D341Med (cell line): ENCODE data around the gene FREM1.
A peak's percentile ranks its signal among the peaks of the same experiment; 100 is the strongest.

Source experiments
- DNase-seq: peaks from one replicate; pipeline ENCODE4 v3.0.0; 2012; ENCODE audit warnings: low spot score

FREM1 gene

GRCh38 chr9:14822666-14823065 lies 87.6 kb downstream of the FREM1 start:
- DNase-seq, result no peak

DNA sequence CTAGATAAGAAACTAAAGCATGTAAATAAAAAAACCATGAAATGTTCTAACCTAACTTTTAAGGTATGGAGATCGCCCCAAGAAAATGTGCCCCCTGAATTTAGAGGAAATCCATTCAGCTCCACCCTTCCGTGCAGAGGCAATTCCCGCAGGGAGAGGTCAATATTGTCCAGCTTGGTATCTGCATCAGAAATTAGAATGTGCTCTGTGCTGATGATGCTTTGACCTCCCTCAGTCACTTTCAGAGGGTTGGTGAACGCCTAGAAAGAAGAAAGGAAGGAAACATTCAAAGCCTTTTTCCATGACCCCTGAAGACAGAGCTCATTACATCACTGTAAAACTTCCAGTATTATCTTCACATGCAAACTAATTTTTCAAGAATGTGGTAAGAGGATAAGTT lies 91.0 kb downstream of the FREM1 start:
- no peak for DNase-seq

DNA sequence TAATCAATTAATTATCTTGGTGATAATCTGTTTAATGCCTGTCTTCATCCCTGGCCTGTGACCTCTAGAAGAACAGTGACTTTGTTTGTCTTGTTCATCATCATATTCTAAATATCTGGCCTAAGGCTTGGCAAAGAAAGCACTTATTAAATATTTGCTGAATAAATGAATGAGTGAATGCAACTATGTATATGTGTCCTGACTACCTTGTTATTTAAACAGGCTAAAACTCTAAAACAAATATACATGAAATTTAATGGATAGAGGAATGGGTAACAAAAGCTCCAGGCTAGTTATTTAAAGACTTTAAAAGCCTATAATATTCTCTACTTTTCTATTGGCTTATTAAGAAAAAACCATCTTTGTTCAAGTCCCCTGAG lies 96.0 kb downstream of the FREM1 start:
- DNase-seq, result no peak

GRCh38 chr9:14813336-14814248 lies 96.6 kb downstream of the FREM1 start:
- DNase-seq, result no peak

DNA sequence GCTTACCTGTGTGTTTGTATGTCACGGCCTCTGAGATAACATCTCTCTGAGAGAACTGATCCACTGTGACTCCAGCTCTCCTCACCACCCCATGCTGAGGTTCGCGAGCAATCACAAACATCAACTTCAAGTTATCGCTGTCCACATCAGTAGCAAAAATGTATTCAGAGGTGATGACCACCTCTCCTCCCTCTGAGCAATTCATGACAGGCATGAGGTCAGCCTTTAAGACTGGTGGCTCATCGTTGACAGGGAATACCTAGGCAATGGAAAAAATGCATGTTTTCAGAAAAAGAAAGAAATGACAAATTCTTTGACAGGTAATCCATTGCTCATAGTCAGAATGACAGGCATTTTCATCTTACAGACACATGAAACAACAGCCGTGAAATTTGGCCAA lies 97.4 kb downstream of the FREM1 start:
- no peak for DNase-seq

DNA sequence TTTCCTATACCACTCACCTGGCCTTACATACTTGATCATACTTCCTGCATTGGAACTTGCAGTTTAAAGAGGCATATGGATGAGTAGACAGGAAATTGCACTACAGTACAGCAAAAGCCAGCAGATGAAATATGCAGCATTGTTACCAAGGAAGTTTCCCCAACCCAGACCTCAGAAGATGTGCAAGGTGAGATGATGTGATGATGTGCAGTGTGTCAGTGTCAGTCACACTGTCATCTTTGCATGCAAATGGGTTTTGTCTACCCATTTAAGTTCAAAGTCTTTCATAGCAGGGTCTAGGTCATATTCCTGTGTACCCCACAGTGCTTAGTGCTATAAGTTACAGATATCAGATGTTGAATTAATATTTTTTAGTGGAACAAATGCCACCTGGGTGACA lies 98.4 kb downstream of the FREM1 start:
- DNase-seq, result no peak

- no peak for DNase-seq
Observed at GRCh38 chr9:14806941-14807520, 103.2 kb downstream of the FREM1 start.

DNA sequence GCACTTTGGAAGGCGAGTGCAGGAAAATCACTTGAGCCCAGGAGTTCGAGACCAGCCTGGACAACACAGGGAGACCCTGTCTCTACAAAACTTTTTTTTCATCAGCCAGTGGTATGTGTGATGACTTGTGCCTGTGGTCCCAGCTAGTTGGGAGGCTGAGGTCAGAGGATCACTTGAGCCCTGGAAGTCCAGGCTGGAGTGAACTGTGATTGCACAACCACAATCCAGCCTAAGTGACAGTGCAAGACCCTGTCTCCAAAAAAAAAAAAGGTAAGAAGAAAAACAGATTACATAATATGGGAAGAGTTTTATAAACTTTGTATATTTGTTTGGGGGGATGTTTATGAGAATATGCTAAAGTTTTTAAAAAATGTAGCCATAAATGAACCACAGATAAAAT lies 111.2 kb downstream of the FREM1 start:
- no peak for DNase-seq

GRCh38 chr9:14797435-14797834 lies 112.8 kb downstream of the FREM1 start:
- no peak for DNase-seq

- no peak for DNase-seq
Observed at GRCh38 chr9:14793389-14793788, 116.8 kb downstream of the FREM1 start.

DNA sequence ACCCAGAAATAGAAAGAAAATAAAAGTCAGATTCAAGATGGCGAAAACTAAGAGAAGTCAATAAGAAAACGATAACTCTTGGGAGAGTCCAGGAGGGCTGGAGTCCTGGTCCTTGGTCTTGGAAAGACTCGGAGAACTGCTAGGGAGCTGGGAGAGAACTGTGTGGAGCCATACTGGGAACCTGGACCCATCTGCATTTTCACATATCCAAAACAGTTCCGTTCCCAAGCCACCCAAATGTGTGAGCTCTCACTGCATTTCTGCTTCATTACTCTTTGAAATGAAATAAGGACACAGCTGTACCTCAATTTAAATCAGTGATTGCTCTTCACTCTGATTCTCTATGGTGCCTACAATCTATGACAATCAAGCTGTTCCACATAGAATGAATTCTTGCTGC lies 119.6 kb downstream of the FREM1 start:
- no peak for DNase-seq

DNA sequence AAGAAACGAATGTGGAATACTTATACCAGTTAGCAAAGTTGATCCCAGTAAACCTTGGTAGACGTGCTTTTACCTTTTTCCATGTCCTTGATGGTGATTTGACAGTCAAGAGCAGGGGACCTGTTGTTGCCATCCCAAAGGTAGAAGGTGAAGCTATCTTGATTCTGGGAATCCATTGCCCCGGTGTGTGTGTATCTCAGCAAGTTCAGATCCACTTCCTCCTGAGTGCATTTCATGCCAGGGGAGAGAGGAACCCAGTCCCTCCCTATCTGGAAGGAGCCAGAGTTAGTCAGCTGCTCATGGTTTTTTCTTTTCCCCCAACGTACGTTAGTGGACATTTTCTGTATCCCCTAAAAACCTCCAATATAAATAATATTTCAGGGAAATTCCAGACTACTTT lies 121.4 kb downstream of the FREM1 start:
- DNase-seq, result no peak

GRCh38 chr9:14783358-14783757 lies 126.9 kb downstream of the FREM1 start:
- no peak for DNase-seq

DNA sequence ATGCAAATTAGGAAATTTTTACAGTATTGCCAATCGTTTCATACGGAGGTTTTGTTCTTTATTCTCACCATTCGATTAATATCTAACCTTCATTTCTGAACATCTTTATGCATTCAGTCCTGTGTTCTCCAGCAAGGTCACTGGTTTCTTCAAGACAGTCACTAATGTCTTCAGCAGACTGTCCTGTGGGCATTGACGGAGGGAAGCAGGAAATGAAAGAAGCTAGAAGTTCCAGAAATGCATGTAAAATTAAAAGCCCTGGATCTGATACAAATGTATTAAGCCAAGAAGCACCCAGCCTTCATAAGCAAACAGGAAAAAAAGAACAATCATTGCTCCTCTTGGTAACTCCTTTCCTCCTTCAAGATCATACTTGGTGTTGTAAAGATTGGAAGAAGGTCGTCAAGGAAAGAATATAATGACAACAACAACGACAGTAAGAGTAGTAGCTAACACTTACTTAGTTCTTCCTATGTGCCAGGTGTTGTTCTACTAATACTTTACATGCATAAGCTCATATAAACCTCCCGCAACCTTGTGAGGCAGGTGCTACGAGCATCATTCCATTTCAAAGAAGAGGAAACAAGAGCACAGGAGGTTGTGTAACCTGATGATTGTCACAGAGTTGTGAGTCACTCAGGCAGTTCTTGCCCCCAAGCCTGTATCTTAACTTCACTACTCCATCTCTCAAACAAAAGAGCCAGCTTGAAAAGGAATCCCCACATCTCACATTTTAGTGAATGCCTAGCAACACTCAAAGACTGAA lies 127.8 kb downstream of the FREM1 start:
- no peak for DNase-seq

GRCh38 chr9:14780693-14781092 lies 129.5 kb downstream of the FREM1 start:
- no peak for DNase-seq

GRCh38 chr9:14780251-14780650 lies 130.0 kb downstream of the FREM1 start:
- DNase-seq, result peak; percentile 77

GRCh38 chr9:14779566-14780022 lies 130.6 kb downstream of the FREM1 start:
- DNase-seq, result peak; percentile 36

DNA sequence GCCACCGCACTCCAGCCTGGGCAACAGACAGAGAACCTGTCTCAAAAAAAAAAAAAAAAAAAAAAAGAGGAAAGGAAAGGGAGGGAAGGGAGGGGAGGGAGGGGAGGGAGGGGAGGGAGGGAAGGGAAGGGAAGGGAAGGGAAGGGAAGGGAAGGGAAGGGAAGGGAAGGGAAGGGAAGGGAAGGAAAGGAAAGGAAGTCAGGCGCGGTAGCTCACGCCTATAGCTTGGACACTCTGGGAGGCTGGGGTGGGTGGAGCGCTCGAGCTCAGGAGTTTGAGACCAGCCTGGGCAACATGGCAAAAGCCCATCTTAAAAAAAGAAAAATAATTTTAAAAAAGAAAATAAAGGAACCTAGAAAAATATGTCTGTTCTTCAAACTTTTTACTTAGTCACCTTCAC lies 131.7 kb downstream of the FREM1 start:
- no peak for DNase-seq

DNA sequence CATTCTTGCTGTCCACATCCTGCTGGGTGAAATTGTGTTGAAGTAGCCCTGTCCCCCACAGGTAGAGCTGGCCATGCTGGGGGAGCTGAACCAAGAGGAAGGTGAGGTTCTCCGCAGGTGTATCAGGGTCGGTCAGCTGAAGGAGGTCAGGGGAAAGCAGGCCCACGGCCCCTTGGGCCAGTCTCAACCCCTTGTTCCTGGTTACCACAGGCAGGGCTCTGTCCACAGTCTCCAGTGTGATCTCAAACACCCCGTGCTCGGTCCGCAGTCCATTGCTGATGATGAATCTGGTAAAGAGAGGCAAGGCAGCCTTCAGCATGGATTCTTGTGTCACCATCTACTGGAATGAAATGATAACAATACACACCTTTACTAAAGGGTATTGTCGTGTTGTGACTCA lies 134.3 kb downstream of the FREM1 start:
- DNase-seq, result no peak

GRCh38 chr9:14770592-14770991 lies 139.6 kb downstream of the FREM1 start:
- DNase-seq, result peak; percentile 59

DNA sequence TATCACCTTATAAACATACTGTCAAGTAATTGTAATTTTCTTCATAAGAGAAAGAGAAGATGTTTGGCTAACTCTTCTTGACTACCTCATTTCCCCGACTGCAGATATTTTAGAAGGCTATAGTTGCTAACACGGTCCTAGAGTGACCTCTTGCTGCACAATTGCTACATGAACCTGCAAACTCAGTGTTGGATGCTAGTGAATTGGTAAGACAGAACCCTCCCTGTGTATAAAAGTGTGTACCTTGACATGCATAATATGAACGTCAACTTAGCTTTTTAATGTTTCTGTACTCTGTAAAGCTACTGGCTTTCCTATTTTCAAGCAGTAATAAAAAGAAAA lies 141.0 kb downstream of the FREM1 start:
- DNase-seq, result no peak

- peak; percentile 57 for DNase-seq
Observed at GRCh38 chr9:14768405-14769229, 141.6 kb downstream of the FREM1 start.
